Esophagus muscularis mucosa (tissue), 4 donors: ENCODE results near the gene SSBP4. TPM values are rescaled to one million over a fixed set of nuclear protein-coding genes. Genes with fewer than 3 reads are reported as not detected.

Source experiments
- DNase-seq: peaks from one replicate; pipeline ENCODE4 v3.0.0-alpha.2; 2017; ENCODE audit errors: extremely low spot score
- H3K27ac ChIP-seq, 4 donors: fragments of 200-600 bp; sonication (generic); replicated peaks in 1 of 4; 1 replicate in 3 of 4; 2 replicates in 1 of 4; pipeline ENCODE4 v1.5.1; 2016 to 2019; ENCODE audit warnings: mild to moderate bottlenecking in 1 of 4
- H3K27me3 ChIP-seq, 4 donors: fragments of 200-600 bp; sonication (generic); one replicate each; pipeline versions ENCODE4 v1.5.1 to v1.6.0; 2016 to 2019
- H3K36me3 ChIP-seq, 4 donors: fragments of 200-600 bp; sonication (generic); one replicate each; pipeline ENCODE4 v1.5.1; 2016 to 2019
- H3K4me1 ChIP-seq, 4 donors: fragments of 200-600 bp; sonication (generic); one replicate each; pipeline ENCODE4 v1.5.1; 2016 to 2019
- H3K4me3 ChIP-seq, 4 donors: fragments of 200-600 bp; sonication (generic); 1 replicate in 2 of 4; 2 replicates in 2 of 4; pipeline ENCODE4 v1.5.1; 2016 to 2019; ENCODE audit warnings: mild to moderate bottlenecking in 4 of 4, moderate library complexity in 1 of 4
- H3K9me3 ChIP-seq, 4 donors: fragments of 200-600 bp; sonication (generic); 1 replicate in 3 of 4; 2 replicates in 1 of 4; pipeline ENCODE4 v1.5.1; 2016 to 2019
- CTCF ChIP-seq, 3 experiments: fragments of 200-600 bp in 2 of 3; fragments of 450-650 bp in 1 of 3; sonication (generic) in 2 of 3; IDR thresholded peaks; one replicate each; pipeline ENCODE4 v1.5.1; 2017 to 2019; ENCODE audit warnings: antibody characterized with exemption in 3 of 3, mild to moderate bottlenecking in 2 of 3, moderate library complexity in 1 of 3
- EP300 ChIP-seq: sonication (generic); formaldehyde crosslinking; IDR thresholded peaks from one replicate; pipeline ENCODE4 v1.6.1; 2017; ENCODE audit warnings: antibody characterized with exemption
- POLR2A ChIP-seq: fragments of 450-650 bp; IDR thresholded peaks from one replicate; pipeline ENCODE4 v1.6.1; 2017; ENCODE audit warnings: antibody characterized with exemption, moderate library complexity, mild to moderate bottlenecking, low read depth
- POLR2AphosphoS5 ChIP-seq, 2 donors: sonication (generic); formaldehyde crosslinking; IDR thresholded peaks; one replicate each; pipeline ENCODE4 v1.6.1; 2017; ENCODE audit warnings: antibody characterized with exemption in 2 of 2
- WGBS: methylation state at CpG from one replicate; pipeline ENCODE4 v1.1.5; 2018; 5-methylcytosine and 5-hydroxymethylcytosine counted together
- intact Hi-C: fragments of 100-400 bp; cut with DNase I; formaldehyde crosslinking; loops from one replicate; pipeline ENCODE4 v1.15.1; 2023
- total RNA-seq, 4 donors: library from RNA; depleted of rRNA; stranded (reverse); fragments of >200 nt; gene quantifications; one replicate each; pipeline versions ENCODE4 v1.1.0 to v1.2.1, GENCODE V29; 2016

The SSBP4 gene
- total RNA-seq, 4 donors from 2014 or later: 53.2 to 109 (median 77.8) TPM

DNA sequence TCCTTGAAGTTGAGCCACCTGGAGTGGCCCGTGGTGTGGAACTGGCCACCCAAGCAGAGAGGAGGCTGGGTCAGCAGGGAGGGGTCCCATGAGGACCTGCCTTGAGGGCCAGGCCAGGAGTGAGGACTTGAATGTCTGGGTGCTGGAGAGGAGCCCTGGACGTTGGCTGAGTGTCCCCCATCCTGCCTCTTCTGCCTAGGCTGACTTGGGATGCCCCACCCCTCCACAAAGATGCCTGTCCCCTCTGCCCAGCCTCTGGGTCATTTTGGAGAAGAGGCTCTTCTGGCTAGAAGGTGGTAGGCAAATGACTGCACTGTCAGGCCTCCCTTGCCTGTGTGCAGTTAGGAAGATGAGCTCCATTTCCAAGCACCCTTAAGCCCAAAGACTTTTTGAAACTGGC, 1.7 kb downstream of the SSBP4 start:
- DNase-seq: no peak
- no peak for TF ChIP-seq POLR2A
- TF ChIP-seq POLR2AphosphoS5 (IDR thresholded peaks at IDR 0.05): no peak
- TF ChIP-seq EP300: no peak
- no peak for TF ChIP-seq CTCF (IDR thresholded peaks at IDR 0.05)
- peak overlapping the region; percentile 86 to 88 (median 88) for H3K27ac ChIP-seq
- no peaks in the 10 kb centered on the region for H3K27me3 ChIP-seq
- no peaks in the 10 kb centered on the region for H3K36me3 ChIP-seq
- no peaks in the 10 kb centered on the region for H3K9me3 ChIP-seq
- intact Hi-C loops: no loop called here
- peaks cover 78 to 95% (median 94%) of the 10 kb centered on the region in 4 donors for H3K4me1 ChIP-seq
- WGBS: 43% methylated on average over 2 of the region's 2 CpGs
- H3K4me3 ChIP-seq: peak overlapping the region; percentile 67 to 95 (median 78)

DNA sequence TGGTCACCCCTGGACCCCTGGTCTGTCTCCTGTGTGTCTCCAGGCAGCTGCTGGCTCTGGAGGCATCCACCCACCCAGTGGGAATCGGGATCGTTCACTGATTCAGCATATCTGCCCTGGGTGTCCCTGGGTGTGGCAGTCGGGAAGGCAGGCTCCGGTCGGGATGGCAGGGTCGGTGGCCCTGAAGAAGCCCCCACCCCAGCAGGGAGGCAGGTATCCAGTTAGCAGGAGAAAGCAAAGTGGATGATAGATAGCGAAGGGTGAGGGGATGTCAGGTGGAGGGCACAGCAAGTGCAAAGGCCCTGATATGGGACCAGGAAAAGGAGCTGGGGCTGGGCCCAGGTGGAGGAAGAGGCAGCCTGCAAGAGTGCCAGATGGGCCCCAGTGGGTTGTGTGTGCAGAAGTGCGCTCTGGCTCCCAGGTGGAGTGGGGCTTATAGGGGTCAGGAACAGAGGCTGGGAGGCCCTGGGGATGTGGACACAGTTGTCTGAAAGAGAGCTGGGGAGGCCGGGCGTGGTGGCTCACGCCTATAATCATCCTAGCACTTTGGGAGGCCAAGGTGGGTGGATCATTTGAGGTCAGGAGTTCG, 2.3 kb downstream of the SSBP4 start:
- DNase-seq: no peak

DNA sequence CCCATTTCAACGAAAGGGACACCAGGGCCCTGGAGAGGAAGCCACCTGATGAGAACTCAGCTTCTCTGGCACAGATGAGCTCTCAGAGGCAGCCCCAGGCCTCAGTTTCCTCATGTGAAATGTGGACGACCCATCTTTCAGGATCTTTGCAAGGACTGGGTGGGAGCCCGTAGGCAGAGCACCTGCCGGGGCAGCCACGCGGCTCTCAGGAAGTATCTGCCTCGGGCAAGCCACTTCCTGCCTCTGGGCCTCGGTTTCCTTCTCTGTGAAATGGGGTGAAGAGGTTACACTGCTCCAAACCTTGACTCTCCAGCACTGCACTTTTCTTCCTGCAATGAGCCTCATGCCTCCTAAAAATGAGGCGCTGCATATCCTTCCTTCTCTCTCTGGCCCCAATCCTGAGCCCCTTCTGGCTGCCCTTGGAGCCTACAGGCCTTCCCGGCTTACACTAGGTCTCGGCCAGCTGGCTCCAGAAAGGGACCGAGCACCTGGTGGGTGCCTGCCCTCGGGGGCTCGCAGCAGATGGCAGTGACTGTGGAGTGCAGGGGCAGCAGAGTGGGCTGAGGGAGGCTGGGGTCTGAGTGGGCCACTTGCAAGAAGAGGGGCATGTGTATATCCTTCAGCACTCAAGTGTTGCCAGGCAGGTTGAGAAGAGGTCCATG, 3.5 kb downstream of the SSBP4 start:
- intact Hi-C loops: no loop called here
- DNase-seq: no peak
- TF ChIP-seq POLR2A (no peak), CTCF (IDR thresholded peaks at IDR 0.05) (no peak), EP300 (no peak), POLR2AphosphoS5 (IDR thresholded peaks at IDR 0.05) (no peak)
- H3K4me1 ChIP-seq: peaks cover 74 to 95% (median 93%) of the 10 kb centered on the region in 4 donors
- H3K9me3 ChIP-seq: no peaks in the 10 kb centered on the region
- no peak overlapping the region for H3K4me3 ChIP-seq
- no peaks in the 10 kb centered on the region for H3K27me3 ChIP-seq
- H3K36me3 ChIP-seq: peaks cover 0 to 3% (median under 1%) of the 10 kb centered on the region in 4 donors
- peak overlapping the region in 3 of 4 donors; percentile 13 to 85 (median 78) for H3K27ac ChIP-seq
- 80% methylated on average over 14 of the region's 14 CpGs for WGBS

More for the DNA sequence above, 2.3 kb downstream of the SSBP4 start:
- no peak overlapping the region for H3K4me3 ChIP-seq
- H3K4me1 ChIP-seq: peaks cover 78 to 95% (median 94%) of the 10 kb centered on the region in 4 donors
- H3K27me3 ChIP-seq: no peaks in the 10 kb centered on the region
- no peaks in the 10 kb centered on the region for H3K36me3 ChIP-seq
- H3K9me3 ChIP-seq: no peaks in the 10 kb centered on the region
- intact Hi-C loops: no loop called here
- 87% methylated on average over 12 of the region's 12 CpGs for WGBS
- TF ChIP-seq POLR2A (no peak), CTCF (IDR thresholded peaks at IDR 0.05) (no peak), POLR2AphosphoS5 (IDR thresholded peaks at IDR 0.05) (no peak), EP300 (no peak)
- H3K27ac ChIP-seq: peak overlapping the region; percentile 86 to 88 (median 88)

DNA sequence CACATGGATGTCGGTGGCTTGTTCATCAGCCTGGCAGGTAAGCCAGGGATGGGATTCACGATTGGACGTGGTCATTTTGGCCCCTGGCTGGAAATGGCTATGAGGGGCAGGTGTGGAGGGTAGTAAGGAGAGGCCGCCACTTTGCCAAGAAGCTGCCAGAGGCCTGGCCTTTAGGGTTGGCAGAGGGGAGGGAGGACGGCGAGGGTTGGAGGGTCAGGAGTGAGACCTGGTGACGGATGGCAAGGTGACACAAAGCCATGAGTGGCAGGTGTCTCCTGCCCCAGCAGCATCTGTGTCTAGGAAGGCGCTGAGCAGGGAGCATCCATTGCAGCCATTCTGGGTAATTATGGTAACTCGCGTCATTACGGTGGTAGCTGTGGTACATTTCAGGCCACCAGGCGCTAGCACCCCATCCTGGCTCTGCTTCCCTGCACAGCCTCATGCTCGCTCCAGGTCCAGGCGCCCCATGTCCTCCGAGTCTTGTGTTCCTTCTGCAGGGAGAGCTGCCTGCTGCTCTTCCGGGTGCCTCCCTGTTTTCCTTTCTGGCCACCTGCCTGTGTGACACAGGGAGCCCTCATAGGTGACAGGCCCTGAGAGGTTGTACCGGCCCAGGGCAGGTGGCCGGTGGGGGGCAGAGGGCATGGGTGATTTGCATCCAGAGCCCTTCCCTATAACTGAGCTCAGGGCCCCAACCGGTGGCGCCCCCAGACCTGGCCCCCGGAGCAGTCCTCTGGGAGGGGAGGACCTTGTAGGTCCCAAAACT, 4.2 kb downstream of the SSBP4 start:
- H3K9me3 ChIP-seq: no peaks in the 10 kb centered on the region
- no peak overlapping the region for H3K4me3 ChIP-seq
- intact Hi-C loops: no loop called here
- WGBS: 89% methylated on average over 11 of the region's 21 CpGs
- H3K27ac ChIP-seq: peak overlapping the region; percentile 38 to 85 (median 80)
- peaks cover 0 to 7% (median 5%) of the 10 kb centered on the region in 4 donors for H3K36me3 ChIP-seq
- peaks cover 70 to 94% (median 91%) of the 10 kb centered on the region in 4 donors for H3K4me1 ChIP-seq
- TF ChIP-seq POLR2AphosphoS5 (IDR thresholded peaks at IDR 0.05): no peak
- TF ChIP-seq EP300: no peak
- no peak for TF ChIP-seq POLR2A
- no peak for TF ChIP-seq CTCF (IDR thresholded peaks at IDR 0.05)
- DNase-seq: no peak
- H3K27me3 ChIP-seq: no peaks in the 10 kb centered on the region
